ENCODE data around the gene PDE7B. TPM values are rescaled to one million over a fixed set of nuclear protein-coding genes. Genes with fewer than 3 reads are reported as not detected.

The PDE7B gene
- total and polyA plus RNA-seq, 4 donors = 1.0 to 6.9 (median 3.8) TPM

- no peak for DNase-seq
- intact Hi-C loops (cut with DNase I) = no loop called here
- H3K4me1 ChIP-seq (ENCODE audit: control insufficient read depth in 1 of 2, insufficient read depth in 2 of 2, low read length in 2 of 2) = no peaks in the 10 kb centered on the region
- no peak for ATAC-seq (ENCODE audit: low FRiP score)
- no peak overlapping the region for H3K27ac ChIP-seq (ENCODE audit: low read depth in 1 of 2, low read length in 2 of 2)
- H3K36me3 ChIP-seq (ENCODE audit: control insufficient read depth in 1 of 2, insufficient read depth in 2 of 2, low read length in 1 of 2) = no peaks in the 10 kb centered on the region
- H3K27me3 ChIP-seq (ENCODE audit: control insufficient read depth in 1 of 2, insufficient read depth in 2 of 2, low read length in 1 of 2) = no peaks in the 10 kb centered on the region
- H3K4me3 ChIP-seq (ENCODE audit: low read length in 2 of 2) = no peak overlapping the region
- WGBS, 2 donors = 88 to 92% methylated on average over 9 of the region's 9 CpGs
- no peaks in the 10 kb centered on the region for H3K9me3 ChIP-seq (ENCODE audit: control insufficient read depth, low read length)
Observed at GRCh38 chr6:136236466-136237293, 385.2 kb downstream of the PDE7B start.

GRCh38 chr6:136244061-136244616, 392.6 kb downstream of the PDE7B start:
- Histone ChIP-seq H3K4me3 (ENCODE audit: low read length in 2 of 2) (no peak overlapping the region), H3K27ac (ENCODE audit: low read depth in 1 of 2, low read length in 2 of 2) (no peak overlapping the region), H3K9me3 (ENCODE audit: control insufficient read depth, low read length) (no peaks in the 10 kb centered on the region), H3K36me3 (ENCODE audit: control insufficient read depth in 1 of 2, insufficient read depth in 2 of 2, low read length in 1 of 2) (no peaks in the 10 kb centered on the region), H3K4me1 (ENCODE audit: control insufficient read depth in 1 of 2, insufficient read depth in 2 of 2, low read length in 2 of 2) (no peaks in the 10 kb centered on the region), H3K27me3 (ENCODE audit: control insufficient read depth in 1 of 2, insufficient read depth in 2 of 2, low read length in 1 of 2) (no peaks in the 10 kb centered on the region)
- DNase-seq = no peak
- no peak for ATAC-seq (ENCODE audit: low FRiP score)
- WGBS, 2 donors = 88 to 89% methylated on average over 5 of the region's 5 CpGs
- intact Hi-C loops (cut with DNase I) = no loop called here
